ENCODE data around the gene LIN7B.

GRCh38 chr19:49120868-49121267 lies 6.7 kb downstream of the LIN7B start:
- TF ChIP-seq CTCF (conservative IDR thresholded peaks at IDR 0.05; ENCODE audit: low read depth in 2 of 2): no peak
- TF ChIP-seq REST (IDR thresholded peaks at IDR 0.05; ENCODE audit: unreplicated experiment): no peak
- no peak for TF ChIP-seq ZNF462 (CRISPR knock-in tag; IDR thresholded peaks at IDR 0.05)
- TF ChIP-seq POLR2AphosphoS5 (IDR thresholded peaks at IDR 0.05; ENCODE audit: low read depth): no peak
- TF ChIP-seq EZH2phosphoT487 (IDR thresholded peaks at IDR 0.05; ENCODE audit: unreplicated experiment): no peak
- no peak for TF ChIP-seq EZH2 (IDR thresholded peaks at IDR 0.05; ENCODE audit: low read depth, unreplicated experiment)
- no peak for TF ChIP-seq STAT1 (IDR thresholded peaks at IDR 0.05; ENCODE audit: unreplicated experiment)
- TF ChIP-seq ZNF331 (CRISPR knock-in tag; IDR thresholded peaks at IDR 0.05; ENCODE audit: low read depth): no peak
- no peak for TF ChIP-seq CREB1 (CRISPR knock-in tag; IDR thresholded peaks at IDR 0.05; ENCODE audit: low read depth)

Data from GM23338 (cell line).